HEK293 (cell line): ENCODE measurements around the gene CACNA2D3.

Experiments
- KLF7 ChIP-seq: fragments of 450-650 bp; formaldehyde crosslinking; IDR thresholded peaks from 2 replicates; pipeline ENCODE4 v1.5.1; 2016; ENCODE audit warnings: missing biosample characterization, missing genetic modification characterization, borderline replicate concordance
- ZBTB21 ChIP-seq: fragments of 450-650 bp; formaldehyde crosslinking; IDR thresholded peaks from 2 replicates; pipeline ENCODE4 v1.5.1; 2017; ENCODE audit warnings: missing biosample characterization, missing genetic modification characterization
- ZBTB8A ChIP-seq: fragments of 450-650 bp; formaldehyde crosslinking; IDR thresholded peaks from 2 replicates; pipeline ENCODE4 v1.5.1; 2016; ENCODE audit warnings: missing biosample characterization, missing genetic modification characterization
- ZNF24 ChIP-seq: fragments of 450-650 bp; formaldehyde crosslinking; IDR thresholded peaks from 2 replicates; pipeline ENCODE4 v1.5.1; 2016; ENCODE audit warnings: missing biosample characterization, missing genetic modification characterization
- ZNF561 ChIP-seq: fragments of 450-650 bp; IDR thresholded peaks from 2 replicates; pipeline ENCODE4 v1.5.1; 2018; ENCODE audit warnings: missing biosample characterization, missing genetic modification characterization, borderline replicate concordance
- ZNF777 ChIP-seq: fragments of 450-650 bp; formaldehyde crosslinking; IDR thresholded peaks from 2 replicates; pipeline ENCODE4 v1.5.1; 2017; ENCODE audit warnings: missing biosample characterization, missing genetic modification characterization, borderline replicate concordance
- TF ChIP-seq, protein P1 (sequence below): fragments of 450-650 bp; formaldehyde crosslinking; IDR thresholded peaks from 2 replicates; pipeline ENCODE4 v1.5.1; 2016; ENCODE audit warnings: missing biosample characterization, missing genetic modification characterization

DNA sequence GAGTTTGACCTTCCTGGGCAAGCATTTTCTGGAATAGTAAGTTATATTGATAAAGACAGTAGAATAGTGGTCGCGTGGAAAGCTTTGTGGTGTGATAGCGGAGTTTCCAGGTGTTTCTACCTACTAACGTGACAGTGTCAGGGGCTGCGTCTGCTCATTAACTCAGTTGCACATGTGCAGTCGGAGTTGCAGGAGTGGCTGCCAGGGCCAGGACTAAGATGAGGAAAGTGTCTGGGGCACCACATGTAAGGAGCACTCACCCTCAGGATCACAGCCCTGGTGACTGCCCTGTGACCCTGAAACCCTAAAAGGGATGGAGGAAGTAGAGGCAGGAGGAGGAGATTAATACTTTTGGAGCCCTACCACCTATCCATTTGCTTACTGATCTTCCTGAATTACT lies 510.5 kb downstream of the CACNA2D3 start:
- TF ChIP-seq ZNF561 (tag by site-specific recombination), result no peak
- TF ChIP-seq, protein P1, sequence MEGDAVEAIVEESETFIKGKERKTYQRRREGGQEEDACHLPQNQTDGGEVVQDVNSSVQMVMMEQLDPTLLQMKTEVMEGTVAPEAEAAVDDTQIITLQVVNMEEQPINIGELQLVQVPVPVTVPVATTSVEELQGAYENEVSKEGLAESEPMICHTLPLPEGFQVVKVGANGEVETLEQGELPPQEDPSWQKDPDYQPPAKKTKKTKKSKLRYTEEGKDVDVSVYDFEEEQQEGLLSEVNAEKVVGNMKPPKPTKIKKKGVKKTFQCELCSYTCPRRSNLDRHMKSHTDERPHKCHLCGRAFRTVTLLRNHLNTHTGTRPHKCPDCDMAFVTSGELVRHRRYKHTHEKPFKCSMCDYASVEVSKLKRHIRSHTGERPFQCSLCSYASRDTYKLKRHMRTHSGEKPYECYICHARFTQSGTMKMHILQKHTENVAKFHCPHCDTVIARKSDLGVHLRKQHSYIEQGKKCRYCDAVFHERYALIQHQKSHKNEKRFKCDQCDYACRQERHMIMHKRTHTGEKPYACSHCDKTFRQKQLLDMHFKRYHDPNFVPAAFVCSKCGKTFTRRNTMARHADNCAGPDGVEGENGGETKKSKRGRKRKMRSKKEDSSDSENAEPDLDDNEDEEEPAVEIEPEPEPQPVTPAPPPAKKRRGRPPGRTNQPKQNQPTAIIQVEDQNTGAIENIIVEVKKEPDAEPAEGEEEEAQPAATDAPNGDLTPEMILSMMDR (tag by site-specific recombination), result no peak
- no peak for TF ChIP-seq ZNF24 (tag by site-specific recombination)
- no peak for TF ChIP-seq ZNF777 (tag by site-specific recombination)
- no peak for TF ChIP-seq KLF7
- no peak for TF ChIP-seq ZBTB21 (tag by site-specific recombination)
- TF ChIP-seq ZBTB8A (tag by site-specific recombination), result no peak
